ENCODE measurements around the gene CCNL1.

CCNL1 gene

DNA sequence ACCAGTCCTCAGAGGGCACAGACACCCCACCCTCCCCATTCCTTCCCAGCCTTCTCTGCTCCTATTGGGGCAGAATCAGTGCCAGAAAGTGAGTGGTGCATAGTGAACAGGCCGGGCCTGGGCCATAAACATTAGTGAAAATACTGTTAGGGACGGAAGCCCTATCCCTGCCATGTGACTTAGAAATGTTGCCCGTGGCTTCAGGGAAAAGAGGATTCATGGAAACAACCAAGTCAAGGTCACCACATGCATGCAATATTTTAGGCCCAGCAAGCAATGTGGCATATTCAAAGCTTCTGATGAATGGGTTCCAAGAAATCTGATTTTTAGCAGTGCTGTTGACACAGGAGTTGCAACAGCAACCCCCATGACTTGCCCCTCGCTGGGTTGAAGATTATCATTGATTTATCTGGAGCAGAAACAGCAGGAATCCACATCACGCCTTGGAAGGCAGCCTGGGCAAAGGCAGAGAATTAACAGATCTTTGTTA lies 52.3 kb downstream of the CCNL1 start:
- Histone ChIP-seq H3K23ac (ENCODE audit: low read length) (no peak overlapping the region), H3K79me2 (ENCODE audit: control insufficient read depth, insufficient read depth, low read length) (no peaks in the 10 kb centered on the region), H3K9ac (ENCODE audit: low read length) (peak overlapping the region; percentile 47), H3K4me1 (ENCODE audit: control insufficient read depth, low read depth, low read length) (peaks cover 17% of the 10 kb centered on the region), H3K4me2 (ENCODE audit: low read length) (no peak overlapping the region), H3K4ac (ENCODE audit: low read depth, low read length) (peak overlapping the region; percentile 89), H3K18ac (ENCODE audit: low read length) (peak overlapping the region; percentile 83), H3K36me3 (ENCODE audit: control insufficient read depth, insufficient read depth, low read length) (no peaks in the 10 kb centered on the region), H3K27ac (ENCODE audit: low read depth, low read length) (peak overlapping the region; percentile 64), H2BK15ac (replicated peaks; ENCODE audit: low read depth) (no peak overlapping the region), H3K79me1 (ENCODE audit: low read length) (no peaks in the 10 kb centered on the region), H4K5ac (ENCODE audit: low read length) (no peak overlapping the region), H3K27me3 (ENCODE audit: insufficient read depth, low read length, poor library complexity) (no peaks in the 10 kb centered on the region), H3K4me3 (ENCODE audit: low read length) (no peak overlapping the region), H2BK120ac (ENCODE audit: low read depth, low read length) (peak overlapping the region; percentile 65), H2AK5ac (ENCODE audit: low read length) (peak overlapping the region; percentile 24), H4K8ac (ENCODE audit: low read depth, low read length) (no peak overlapping the region), H2BK5ac (ENCODE audit: low read length) (peak overlapping the region; percentile 87), H3K56ac (ENCODE audit: low read length) (peak overlapping the region; percentile 87)
- no CpG with 5 or more reads among the region's 5 CpGs for WGBS (ENCODE audit: extremely low coverage, insufficient coverage, low lambda C conversion rate)
- peak; percentile 88 for DNase-seq

DNA sequence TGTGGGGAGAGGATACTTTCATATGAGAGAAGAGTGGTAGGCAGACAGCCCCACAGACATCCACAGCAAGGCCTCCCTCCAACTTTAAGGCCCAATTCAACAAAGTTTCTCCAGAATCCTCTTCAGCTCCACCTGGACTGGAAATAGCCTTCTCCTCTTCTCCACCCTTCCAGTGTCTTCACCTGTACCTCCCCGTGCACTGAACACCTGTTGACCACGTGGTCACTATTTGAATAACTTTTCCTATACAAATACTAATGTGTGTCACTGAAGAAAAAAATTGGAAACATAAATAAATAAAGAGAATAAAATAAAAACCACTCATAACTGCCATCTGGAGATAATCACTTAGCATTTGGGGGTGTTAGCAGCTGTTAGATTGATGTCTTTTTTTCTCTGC lies 52.9 kb downstream of the CCNL1 start:
- H3K4me2 ChIP-seq (ENCODE audit: low read length), result no peak overlapping the region
- H3K79me1 ChIP-seq (ENCODE audit: low read length), result no peaks in the 10 kb centered on the region
- no peak overlapping the region for H4K8ac ChIP-seq (ENCODE audit: low read depth, low read length)
- H3K79me2 ChIP-seq (ENCODE audit: control insufficient read depth, insufficient read depth, low read length), result no peaks in the 10 kb centered on the region
- peak overlapping the region; percentile 65 for H2BK120ac ChIP-seq (ENCODE audit: low read depth, low read length)
- H3K27ac ChIP-seq (ENCODE audit: low read depth, low read length), result no peak overlapping the region
- peak overlapping the region; percentile 76 for H4K5ac ChIP-seq (ENCODE audit: low read length)
- H3K4ac ChIP-seq (ENCODE audit: low read depth, low read length), result peak overlapping the region; percentile 89
- H3K4me3 ChIP-seq (ENCODE audit: low read length), result no peak overlapping the region
- H3K4me1 ChIP-seq (ENCODE audit: control insufficient read depth, low read depth, low read length), result peaks cover 17% of the 10 kb centered on the region
- H2BK5ac ChIP-seq (ENCODE audit: low read length), result peak overlapping the region; percentile 87
- peak overlapping the region; percentile 87 for H3K56ac ChIP-seq (ENCODE audit: low read length)
- H3K23ac ChIP-seq (ENCODE audit: low read length), result no peak overlapping the region
- peak overlapping the region; percentile 83 for H3K18ac ChIP-seq (ENCODE audit: low read length)
- H2AK5ac ChIP-seq (ENCODE audit: low read length), result peak overlapping the region; percentile 87
- no peak for DNase-seq
- WGBS (ENCODE audit: extremely low coverage, insufficient coverage, low lambda C conversion rate), result no CpG with 5 or more reads among the region's 2 CpGs
- H3K36me3 ChIP-seq (ENCODE audit: control insufficient read depth, insufficient read depth, low read length), result no peaks in the 10 kb centered on the region
- H2BK15ac ChIP-seq (replicated peaks; ENCODE audit: low read depth), result no peak overlapping the region
- peak overlapping the region; percentile 47 for H3K9ac ChIP-seq (ENCODE audit: low read length)
- no peaks in the 10 kb centered on the region for H3K27me3 ChIP-seq (ENCODE audit: insufficient read depth, low read length, poor library complexity)

DNA sequence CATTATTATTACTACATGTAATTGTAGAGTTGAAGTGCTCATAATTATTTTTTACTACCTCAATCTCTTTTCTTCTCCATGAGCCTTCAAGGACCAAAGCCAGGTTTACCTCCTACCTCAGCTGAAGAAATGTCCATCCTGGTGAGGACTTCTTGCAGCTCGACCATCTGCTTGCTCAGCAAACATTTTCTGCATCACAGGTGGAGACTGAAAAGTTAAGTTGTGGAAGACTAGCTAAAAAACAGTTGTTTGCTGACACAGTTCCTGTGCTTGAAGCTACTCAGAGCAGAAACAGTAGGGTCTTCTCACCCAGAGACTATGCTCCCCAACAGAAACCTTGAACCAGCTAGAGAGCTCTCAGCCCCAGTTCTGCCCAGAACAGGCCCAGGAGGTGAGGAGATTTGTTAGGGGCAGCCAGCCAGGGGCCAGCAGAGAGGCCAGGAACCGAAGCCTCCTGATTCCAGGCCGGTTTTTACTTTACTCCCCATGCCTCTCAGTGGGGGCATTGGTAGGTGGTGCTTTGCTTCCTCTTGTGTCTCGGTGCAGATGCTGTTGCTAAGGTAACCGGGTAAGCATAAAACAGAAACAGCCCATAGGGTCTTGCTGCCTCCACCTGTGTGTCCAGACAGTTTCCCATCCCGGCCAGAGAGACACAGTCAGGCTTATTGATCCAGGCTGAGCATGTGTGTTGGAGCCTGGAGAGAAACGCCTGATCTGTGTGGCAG lies 54.9 kb downstream of the CCNL1 start:
- Histone ChIP-seq H3K18ac (ENCODE audit: low read length) (peak overlapping the region; percentile 13), H3K4ac (ENCODE audit: low read depth, low read length) (peak overlapping the region; percentile 66), H2BK120ac (ENCODE audit: low read depth, low read length) (no peak overlapping the region), H3K27me3 (ENCODE audit: insufficient read depth, low read length, poor library complexity) (no peaks in the 10 kb centered on the region), H2BK5ac (ENCODE audit: low read length) (peak overlapping the region; percentile 37), H3K9ac (ENCODE audit: low read length) (no peak overlapping the region), H4K8ac (ENCODE audit: low read depth, low read length) (no peak overlapping the region), H2AK5ac (ENCODE audit: low read length) (no peak overlapping the region), H3K79me1 (ENCODE audit: low read length) (no peaks in the 10 kb centered on the region), H4K5ac (ENCODE audit: low read length) (peak overlapping the region; percentile 10), H3K23ac (ENCODE audit: low read length) (no peak overlapping the region), H3K4me1 (ENCODE audit: control insufficient read depth, low read depth, low read length) (peaks cover 17% of the 10 kb centered on the region), H3K27ac (ENCODE audit: low read depth, low read length) (no peak overlapping the region), H3K4me3 (ENCODE audit: low read length) (no peak overlapping the region), H3K36me3 (ENCODE audit: control insufficient read depth, insufficient read depth, low read length) (no peaks in the 10 kb centered on the region), H3K4me2 (ENCODE audit: low read length) (no peak overlapping the region), H2BK15ac (replicated peaks; ENCODE audit: low read depth) (no peak overlapping the region), H3K79me2 (ENCODE audit: control insufficient read depth, insufficient read depth, low read length) (no peaks in the 10 kb centered on the region), H3K56ac (ENCODE audit: low read length) (peak overlapping the region; percentile 62)
- DNase-seq, result peak; percentile 97
- WGBS (ENCODE audit: extremely low coverage, insufficient coverage, low lambda C conversion rate), result no CpG with 5 or more reads among the region's 7 CpGs

DNA sequence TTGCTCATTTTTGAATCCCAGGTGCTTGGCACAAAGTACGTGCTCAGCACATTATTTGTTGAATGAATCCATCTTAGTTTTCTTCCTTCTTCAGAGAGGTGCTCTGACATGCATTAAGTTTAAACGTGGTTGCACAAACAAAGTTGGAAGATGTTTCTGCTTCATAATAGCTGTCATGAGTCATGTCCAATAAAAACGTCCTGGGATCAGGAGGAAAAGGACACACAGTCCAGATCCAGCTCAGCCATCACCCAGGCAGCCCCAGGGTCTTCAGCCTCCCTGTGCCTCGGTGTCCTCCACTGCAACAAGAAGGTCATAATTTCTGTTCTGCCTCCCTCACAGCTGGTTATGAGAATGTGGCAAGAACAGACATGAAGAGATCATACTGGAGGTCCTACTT lies 55.4 kb downstream of the CCNL1 start:
- Histone ChIP-seq H3K4me2 (ENCODE audit: low read length) (no peak overlapping the region), H3K27ac (ENCODE audit: low read depth, low read length) (no peak overlapping the region), H3K27me3 (ENCODE audit: insufficient read depth, low read length, poor library complexity) (no peaks in the 10 kb centered on the region), H2BK5ac (ENCODE audit: low read length) (no peak overlapping the region), H3K79me2 (ENCODE audit: control insufficient read depth, insufficient read depth, low read length) (no peaks in the 10 kb centered on the region), H3K9ac (ENCODE audit: low read length) (no peak overlapping the region), H3K18ac (ENCODE audit: low read length) (no peak overlapping the region), H3K4me1 (ENCODE audit: control insufficient read depth, low read depth, low read length) (peaks cover 13% of the 10 kb centered on the region), H3K36me3 (ENCODE audit: control insufficient read depth, insufficient read depth, low read length) (no peaks in the 10 kb centered on the region), H3K79me1 (ENCODE audit: low read length) (no peaks in the 10 kb centered on the region), H3K56ac (ENCODE audit: low read length) (no peak overlapping the region), H2AK5ac (ENCODE audit: low read length) (peak overlapping the region; percentile 54), H3K4me3 (ENCODE audit: low read length) (no peak overlapping the region), H4K8ac (ENCODE audit: low read depth, low read length) (no peak overlapping the region), H2BK15ac (replicated peaks; ENCODE audit: low read depth) (no peak overlapping the region), H3K4ac (ENCODE audit: low read depth, low read length) (no peak overlapping the region), H2BK120ac (ENCODE audit: low read depth, low read length) (no peak overlapping the region), H4K5ac (ENCODE audit: low read length) (no peak overlapping the region), H3K23ac (ENCODE audit: low read length) (no peak overlapping the region)
- DNase-seq, result no peak
- WGBS (ENCODE audit: extremely low coverage, insufficient coverage, low lambda C conversion rate), result no CpG with 5 or more reads among the region's 4 CpGs

DNA sequence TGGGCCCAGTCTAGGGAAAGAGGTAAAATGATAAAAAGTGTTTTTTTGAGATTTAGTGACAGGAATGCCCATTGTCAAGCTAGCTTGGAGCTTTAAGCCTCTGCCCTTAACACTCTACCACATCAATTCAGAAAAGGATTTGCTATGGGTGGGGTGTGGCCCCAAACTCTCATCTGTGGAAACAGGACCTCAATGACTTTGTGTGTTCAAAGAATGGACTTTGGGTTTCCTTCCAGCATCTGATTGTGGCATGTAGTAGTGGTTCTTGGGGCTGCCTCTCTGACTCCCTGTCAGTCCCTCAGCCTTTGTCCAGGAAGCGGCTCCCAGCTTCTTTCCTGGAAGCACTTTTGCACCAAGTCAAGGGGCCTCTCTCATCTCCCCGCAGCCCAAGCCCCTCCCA lies 56.1 kb downstream of the CCNL1 start:
- no peak overlapping the region for H2BK120ac ChIP-seq (ENCODE audit: low read depth, low read length)
- no peaks in the 10 kb centered on the region for H3K79me2 ChIP-seq (ENCODE audit: control insufficient read depth, insufficient read depth, low read length)
- no peak overlapping the region for H3K4me2 ChIP-seq (ENCODE audit: low read length)
- no peak overlapping the region for H4K8ac ChIP-seq (ENCODE audit: low read depth, low read length)
- no CpG with 5 or more reads among the region's 2 CpGs for WGBS (ENCODE audit: extremely low coverage, insufficient coverage, low lambda C conversion rate)
- H3K4me1 ChIP-seq (ENCODE audit: control insufficient read depth, low read depth, low read length), result peaks cover 13% of the 10 kb centered on the region
- H2BK15ac ChIP-seq (replicated peaks; ENCODE audit: low read depth), result no peak overlapping the region
- no peak for DNase-seq
- H2BK5ac ChIP-seq (ENCODE audit: low read length), result no peak overlapping the region
- no peaks in the 10 kb centered on the region for H3K27me3 ChIP-seq (ENCODE audit: insufficient read depth, low read length, poor library complexity)
- H3K4ac ChIP-seq (ENCODE audit: low read depth, low read length), result no peak overlapping the region
- no peaks in the 10 kb centered on the region for H3K36me3 ChIP-seq (ENCODE audit: control insufficient read depth, insufficient read depth, low read length)
- peak overlapping the region; percentile 37 for H3K56ac ChIP-seq (ENCODE audit: low read length)
- no peak overlapping the region for H3K27ac ChIP-seq (ENCODE audit: low read depth, low read length)
- H3K23ac ChIP-seq (ENCODE audit: low read length), result no peak overlapping the region
- no peak overlapping the region for H2AK5ac ChIP-seq (ENCODE audit: low read length)
- no peak overlapping the region for H4K5ac ChIP-seq (ENCODE audit: low read length)
- no peak overlapping the region for H3K18ac ChIP-seq (ENCODE audit: low read length)
- no peak overlapping the region for H3K4me3 ChIP-seq (ENCODE audit: low read length)
- H3K9ac ChIP-seq (ENCODE audit: low read length), result no peak overlapping the region
- H3K79me1 ChIP-seq (ENCODE audit: low read length), result no peaks in the 10 kb centered on the region

DNA sequence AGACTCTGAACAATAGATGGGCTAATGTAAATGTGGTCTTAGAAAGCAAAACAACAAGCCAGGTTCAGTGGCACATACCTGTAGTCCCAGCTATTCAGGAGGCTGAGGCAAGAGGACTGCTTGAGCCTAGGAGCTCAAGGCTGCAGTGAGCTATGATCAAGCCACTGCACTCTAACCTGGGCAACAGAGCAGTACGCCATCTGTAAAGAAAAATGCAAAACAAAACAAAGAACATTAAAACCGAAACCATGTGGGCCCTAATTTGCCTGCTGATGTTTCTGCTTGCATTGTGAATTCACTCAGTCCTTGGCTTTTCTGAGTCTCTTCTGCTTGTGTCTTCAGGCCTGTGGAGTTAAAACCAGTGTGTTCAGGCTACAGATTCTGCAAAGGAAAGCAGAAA lies 56.7 kb downstream of the CCNL1 start:
- no peak overlapping the region for H3K4ac ChIP-seq (ENCODE audit: low read depth, low read length)
- no peak overlapping the region for H3K56ac ChIP-seq (ENCODE audit: low read length)
- no peak overlapping the region for H3K23ac ChIP-seq (ENCODE audit: low read length)
- no peak overlapping the region for H2BK5ac ChIP-seq (ENCODE audit: low read length)
- no peak overlapping the region for H3K4me2 ChIP-seq (ENCODE audit: low read length)
- WGBS (ENCODE audit: extremely low coverage, insufficient coverage, low lambda C conversion rate), result no CpG with 5 or more reads among the region's 2 CpGs
- no peak overlapping the region for H3K4me3 ChIP-seq (ENCODE audit: low read length)
- no peaks in the 10 kb centered on the region for H3K79me2 ChIP-seq (ENCODE audit: control insufficient read depth, insufficient read depth, low read length)
- no peaks in the 10 kb centered on the region for H3K79me1 ChIP-seq (ENCODE audit: low read length)
- no peak overlapping the region for H3K9ac ChIP-seq (ENCODE audit: low read length)
- H3K27ac ChIP-seq (ENCODE audit: low read depth, low read length), result no peak overlapping the region
- no peak for DNase-seq
- H3K4me1 ChIP-seq (ENCODE audit: control insufficient read depth, low read depth, low read length), result peaks cover 9% of the 10 kb centered on the region
- H4K8ac ChIP-seq (ENCODE audit: low read depth, low read length), result no peak overlapping the region
- no peak overlapping the region for H2BK120ac ChIP-seq (ENCODE audit: low read depth, low read length)
- no peaks in the 10 kb centered on the region for H3K36me3 ChIP-seq (ENCODE audit: control insufficient read depth, insufficient read depth, low read length)
- H4K5ac ChIP-seq (ENCODE audit: low read length), result no peak overlapping the region
- peak overlapping the region; percentile 20 for H2AK5ac ChIP-seq (ENCODE audit: low read length)
- H2BK15ac ChIP-seq (replicated peaks; ENCODE audit: low read depth), result no peak overlapping the region
- H3K27me3 ChIP-seq (ENCODE audit: insufficient read depth, low read length, poor library complexity), result no peaks in the 10 kb centered on the region
- no peak overlapping the region for H3K18ac ChIP-seq (ENCODE audit: low read length)

Data from mesendoderm (in vitro differentiated cells).